NCI-H1048 (cell line): ENCODE measurements around the gene C16orf89.

Experiments
- DNase-seq: peaks from one replicate; lab custom pipeline; 2025; lab: John Stamatoyannopoulos, UW

Gene C16orf89

DNA sequence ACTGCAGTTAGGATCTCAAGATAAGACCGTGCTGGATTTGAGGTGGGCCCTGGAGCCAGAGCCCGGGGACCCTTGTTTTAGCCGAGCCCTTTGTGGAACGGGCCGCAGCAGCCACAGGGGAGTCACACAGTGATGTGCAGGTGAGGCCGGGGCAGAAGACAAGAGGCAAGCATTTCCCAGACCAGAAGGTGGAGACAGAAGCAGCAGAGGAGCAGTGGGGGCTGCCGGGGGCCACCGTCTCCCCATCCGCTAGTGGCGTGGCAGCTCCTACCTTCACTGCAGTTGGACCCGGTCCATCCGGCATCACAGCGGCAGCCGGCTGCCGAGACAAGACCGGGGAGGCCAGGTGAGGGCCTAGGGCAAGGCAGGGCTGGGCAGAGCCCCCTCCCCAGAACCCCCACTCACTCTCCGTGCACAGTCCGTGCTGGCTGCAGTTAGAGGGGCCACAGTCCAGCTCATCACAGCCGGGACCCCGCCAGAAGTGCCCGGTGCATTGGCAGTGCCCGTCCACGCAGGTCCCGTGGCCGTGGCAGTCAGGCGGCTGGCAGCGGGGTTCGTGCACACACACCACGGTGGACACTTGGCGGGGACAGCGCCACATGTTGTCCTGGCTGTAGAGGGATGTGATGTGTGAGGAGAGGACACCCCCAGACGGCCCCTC, 38.1 kb downstream of the C16orf89 start:
- DNase-seq = no peak

DNA sequence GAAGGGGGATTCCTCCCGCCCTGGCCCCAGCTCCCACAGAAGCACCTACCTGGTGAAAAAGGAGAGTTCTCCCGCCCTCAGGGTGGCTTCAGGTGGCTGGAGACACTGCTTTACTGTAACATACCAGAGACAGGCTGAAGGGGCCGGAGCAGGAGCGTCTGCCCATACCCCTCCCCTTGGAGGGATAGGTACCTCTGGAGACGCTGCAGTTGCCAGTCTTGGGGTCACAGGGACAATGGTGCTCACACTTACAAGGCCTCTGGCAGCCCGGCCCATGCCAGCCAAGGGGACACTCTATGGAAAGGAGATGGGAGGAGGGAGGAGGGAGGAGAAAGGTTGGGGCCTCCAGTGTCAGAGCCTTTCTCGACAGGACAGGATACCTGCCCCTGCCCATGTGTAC, 38.7 kb downstream of the C16orf89 start:
- DNase-seq = no peak

DNA sequence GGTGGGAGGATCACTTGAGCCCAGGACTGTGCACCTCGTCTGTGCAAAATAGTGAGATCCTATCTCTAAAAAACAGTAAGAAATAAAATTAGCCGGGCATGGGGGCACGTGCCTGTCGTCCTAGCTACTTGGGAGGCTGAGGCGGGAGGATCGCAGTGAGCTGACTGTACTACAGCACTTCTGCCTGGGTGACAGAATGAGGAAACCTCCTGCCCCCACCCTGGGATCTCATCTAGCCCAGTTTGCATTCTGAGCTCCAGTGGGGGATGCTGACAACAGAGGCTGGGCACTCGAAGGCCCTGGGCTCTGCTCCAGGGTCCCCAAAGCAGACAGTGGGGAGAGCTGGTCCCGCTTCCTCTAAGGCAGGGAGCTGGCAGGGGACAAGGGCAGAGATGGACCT, 39.1 kb downstream of the C16orf89 start:
- no peak for DNase-seq

DNA sequence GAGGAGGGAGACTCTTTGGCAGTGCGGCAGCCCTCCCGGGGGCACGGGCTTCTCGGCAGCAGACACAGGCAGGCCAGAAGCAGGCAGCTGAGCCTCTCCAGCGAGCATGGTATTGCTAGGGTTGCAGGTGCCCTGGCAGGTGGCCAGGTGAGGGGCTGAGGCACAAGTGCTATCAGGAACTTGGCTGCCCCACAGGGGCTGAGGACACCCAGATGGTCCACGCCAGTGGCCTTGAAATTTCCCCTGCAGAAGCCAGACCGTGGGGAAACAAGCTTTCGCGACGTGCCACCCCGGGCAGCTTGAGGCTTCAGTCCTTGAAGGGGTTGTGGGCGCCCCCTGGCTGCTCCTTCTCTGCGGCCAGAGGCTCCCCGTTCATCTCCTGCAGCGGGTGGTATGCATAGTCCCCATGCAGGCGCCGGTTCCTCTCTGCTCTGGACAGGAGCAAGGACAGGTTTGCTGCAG, 40.6 kb downstream of the C16orf89 start:
- no peak for DNase-seq

DNA sequence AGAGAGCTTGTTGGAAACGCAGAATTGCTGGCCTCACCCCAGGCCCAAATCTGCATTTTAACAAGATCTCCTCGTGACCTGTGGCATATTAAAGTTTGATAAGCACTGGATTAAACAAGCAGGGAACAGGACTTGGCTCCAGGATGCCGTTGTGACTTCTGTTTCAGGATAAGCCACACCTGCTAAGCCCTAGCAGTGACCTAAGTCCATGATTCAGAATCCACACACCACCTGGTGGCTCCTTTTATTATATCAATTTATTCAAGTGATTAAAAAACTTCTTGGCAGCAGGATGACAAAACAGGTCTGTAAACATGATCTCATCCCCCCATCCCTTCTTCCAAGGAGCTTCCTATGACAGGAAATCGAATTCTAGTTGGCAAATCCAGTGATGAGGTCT, 41.1 kb downstream of the C16orf89 start:
- no peak for DNase-seq

DNA sequence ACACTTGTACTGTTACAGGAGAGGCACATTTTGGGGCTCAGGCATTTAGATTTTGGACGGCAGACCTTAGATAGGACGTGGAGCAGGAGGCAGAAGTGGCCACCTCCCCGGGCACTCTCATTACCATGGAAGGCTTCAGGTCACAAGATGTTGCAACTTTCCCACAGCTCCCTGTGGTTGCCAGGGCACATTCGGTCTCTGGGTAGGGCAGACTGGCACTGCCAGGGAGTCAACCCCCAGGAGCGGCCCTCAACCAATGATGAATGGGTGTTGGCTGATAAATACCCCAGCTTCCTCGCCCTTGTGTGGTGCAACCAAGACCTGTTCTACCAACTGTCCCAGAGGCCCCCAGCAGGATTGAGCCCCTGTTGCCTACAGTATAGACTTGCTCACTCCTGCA, 43.2 kb downstream of the C16orf89 start:
- no peak for DNase-seq

DNA sequence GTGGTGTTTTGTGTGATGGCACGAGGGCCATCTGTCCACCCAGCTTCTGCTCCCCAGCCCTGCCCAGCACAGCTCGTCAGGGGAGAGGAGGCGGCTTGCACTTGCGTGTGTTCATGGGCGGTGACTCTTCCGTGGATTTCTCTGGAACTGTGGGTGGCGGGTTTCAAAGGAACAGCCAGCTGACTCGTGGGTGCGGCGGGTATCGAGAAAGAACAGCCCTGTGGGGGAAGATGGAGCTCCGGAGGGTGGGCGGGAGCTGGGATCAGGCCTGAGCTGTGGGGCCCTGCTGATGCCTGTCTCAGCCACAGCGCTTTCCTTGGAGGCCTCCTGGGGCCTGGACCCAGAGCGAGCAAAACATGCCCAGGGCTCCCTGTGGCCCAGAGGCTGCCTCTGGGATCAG, 45.2 kb downstream of the C16orf89 start:
- no peak for DNase-seq

DNA sequence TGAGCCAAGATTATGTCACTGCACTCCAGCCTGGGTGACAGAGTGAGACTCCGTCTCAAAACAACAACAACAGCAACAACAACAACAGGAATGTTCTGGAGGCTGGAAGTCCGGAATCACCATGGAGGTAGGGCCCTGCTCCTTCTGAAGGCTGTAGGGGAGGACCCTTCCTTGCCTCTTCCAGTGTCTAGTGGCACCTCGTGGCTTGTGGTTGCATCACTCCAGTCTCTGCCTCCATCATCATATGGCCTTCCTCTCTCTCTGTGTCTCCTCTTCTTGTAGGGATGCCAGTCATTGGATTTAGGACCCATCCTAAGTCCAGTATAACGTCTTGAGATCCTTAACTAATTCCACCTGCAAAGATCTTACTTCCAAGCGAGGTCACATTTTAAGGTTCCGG, 46.0 kb downstream of the C16orf89 start:
- DNase-seq = no peak

DNA sequence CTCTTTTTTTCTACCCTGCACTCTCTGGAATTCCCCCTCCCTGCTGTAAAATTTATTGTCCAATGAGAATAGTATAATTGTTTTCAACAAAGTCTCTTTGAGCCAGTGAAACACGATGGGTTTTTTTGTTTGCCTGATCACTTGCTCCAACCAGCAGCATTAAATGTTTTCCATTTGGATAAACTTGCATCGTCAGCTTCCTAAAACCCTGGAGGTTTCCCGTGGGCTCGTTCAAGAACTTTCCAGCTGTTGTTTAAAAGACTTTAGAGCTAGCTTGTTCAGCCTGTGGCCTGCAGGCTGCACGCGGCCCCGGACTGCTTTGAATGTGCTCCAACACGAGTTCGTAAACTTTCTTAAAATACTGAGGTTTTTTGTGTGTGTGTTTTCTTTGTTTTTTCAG, 47.0 kb downstream of the C16orf89 start:
- DNase-seq = no peak

DNA sequence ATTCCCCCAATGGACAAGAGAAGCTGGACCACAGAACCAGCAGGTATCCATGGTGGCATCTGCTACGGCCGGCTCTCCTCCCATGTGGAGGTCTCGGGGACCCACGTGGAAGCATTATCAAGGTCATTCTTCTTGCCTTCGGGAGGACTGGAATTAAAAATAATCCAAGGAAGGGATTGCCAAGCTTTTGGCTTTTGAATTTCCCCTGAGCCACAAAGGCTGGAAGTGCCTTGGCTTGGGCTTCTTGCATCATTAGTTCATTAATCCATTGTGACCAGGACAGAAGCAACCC, 48.1 kb downstream of the C16orf89 start:
- no peak for DNase-seq

DNA sequence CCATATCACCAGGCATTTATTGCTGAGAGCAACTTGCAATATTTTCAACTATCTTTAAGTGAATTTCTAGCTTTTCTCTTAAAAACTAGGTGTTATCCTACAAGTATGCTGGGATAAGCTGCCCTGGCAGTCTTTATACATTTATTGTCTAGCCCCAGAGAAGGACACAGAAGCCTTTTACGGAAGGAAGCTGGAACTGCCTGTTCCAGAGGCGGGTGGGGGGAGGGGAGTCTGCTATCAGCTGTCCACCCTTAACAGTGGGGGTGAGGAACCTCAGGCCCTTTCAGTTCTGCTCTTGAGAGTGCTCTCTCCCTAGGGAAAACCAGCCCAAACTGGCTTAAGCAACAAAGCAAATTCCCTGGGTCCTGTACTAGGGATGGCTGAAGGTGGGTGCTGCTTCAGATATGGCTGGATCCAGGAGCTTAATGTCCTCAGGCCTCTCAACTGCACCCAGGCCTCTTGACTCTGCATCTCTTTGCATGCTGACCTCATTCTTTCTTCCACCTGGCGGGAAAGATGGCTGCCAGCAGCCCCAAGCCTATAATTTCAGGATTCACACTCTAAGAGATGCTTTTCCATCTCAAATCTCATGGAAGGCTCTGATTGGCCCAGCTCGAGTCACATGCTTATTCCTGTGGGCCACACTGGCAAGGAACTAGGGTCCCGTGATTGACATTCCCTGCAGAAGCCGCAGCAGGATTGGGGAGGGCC, 48.6 kb downstream of the C16orf89 start:
- DNase-seq = no peak

DNA sequence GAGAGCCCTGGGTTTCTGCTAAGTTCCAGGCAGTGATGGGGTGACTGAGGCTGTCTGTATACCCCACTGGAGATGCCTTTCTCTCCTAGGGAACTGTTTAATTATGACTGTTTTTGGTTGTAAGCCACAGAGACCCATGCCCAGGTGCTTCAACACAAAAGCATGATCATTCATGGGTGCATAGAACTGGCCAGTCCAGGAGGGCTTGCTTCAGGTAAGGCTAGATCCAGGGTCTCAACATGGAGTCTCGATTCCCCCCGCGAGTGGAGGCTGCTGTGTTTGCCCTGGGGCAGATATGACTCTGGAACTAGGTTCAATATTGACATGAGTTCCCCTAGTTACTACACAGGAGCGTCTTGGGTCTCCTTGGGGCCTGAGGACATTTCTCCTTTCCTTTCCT, 49.9 kb downstream of the C16orf89 start:
- no peak for DNase-seq

DNA sequence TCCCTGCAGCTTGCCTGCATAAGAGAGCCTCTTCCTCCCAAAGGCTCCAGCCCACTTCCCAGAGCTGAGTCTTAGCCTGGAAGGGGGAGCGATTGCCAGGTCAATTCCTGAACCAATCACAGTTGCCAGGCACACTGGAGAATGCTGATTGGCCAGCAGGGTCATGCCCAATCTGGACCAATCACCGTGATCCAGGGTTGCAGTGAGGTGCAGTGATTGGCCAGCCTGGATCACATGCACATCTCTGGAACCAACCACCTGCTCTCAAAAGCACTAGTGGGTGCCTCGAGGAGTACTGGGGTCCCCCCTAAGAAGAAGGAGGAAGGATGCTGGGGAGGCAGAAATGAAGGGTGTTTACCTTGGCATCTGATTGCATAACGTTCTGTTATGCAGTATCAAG, 50.4 kb downstream of the C16orf89 start:
- no peak for DNase-seq

DNA sequence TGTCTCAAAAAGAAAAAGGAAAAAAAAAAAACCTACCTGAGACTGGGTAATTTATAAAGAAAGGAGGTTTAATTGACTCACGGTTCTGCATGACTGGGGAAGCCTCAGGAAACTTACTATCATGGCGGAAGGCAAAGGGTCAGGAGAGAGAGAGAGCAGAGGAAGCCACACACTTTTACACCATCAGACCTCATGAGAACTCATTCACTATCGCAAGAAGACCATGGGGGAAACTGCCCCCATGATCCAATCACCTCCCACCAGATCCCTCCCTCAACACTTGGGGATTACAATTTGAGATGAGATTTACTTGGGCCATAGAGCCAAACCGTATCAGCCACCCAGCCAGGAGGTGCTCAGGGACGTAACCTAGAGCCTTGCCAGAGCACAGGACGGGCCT, 52.9 kb downstream of the C16orf89 start:
- DNase-seq = no peak

DNA sequence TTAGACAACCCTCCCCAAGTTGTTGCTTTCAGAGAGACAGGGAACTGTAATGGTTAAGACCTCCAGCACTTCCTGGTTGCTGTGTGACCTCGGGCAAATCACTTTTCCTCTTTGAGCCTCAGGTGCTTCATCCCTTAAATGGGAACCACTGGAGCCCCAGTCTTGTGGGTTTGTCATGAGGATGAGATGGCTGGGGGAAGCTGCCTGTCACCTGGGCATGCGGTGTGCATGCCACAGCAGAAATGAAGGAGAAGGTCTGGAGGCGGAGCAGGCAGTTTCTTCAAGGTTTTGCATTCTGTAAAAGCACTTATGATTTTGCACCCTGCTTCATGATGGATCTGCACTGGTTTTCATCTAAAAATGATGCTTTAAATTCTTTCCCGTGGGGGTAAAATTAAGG, 54.1 kb downstream of the C16orf89 start:
- DNase-seq = no peak

DNA sequence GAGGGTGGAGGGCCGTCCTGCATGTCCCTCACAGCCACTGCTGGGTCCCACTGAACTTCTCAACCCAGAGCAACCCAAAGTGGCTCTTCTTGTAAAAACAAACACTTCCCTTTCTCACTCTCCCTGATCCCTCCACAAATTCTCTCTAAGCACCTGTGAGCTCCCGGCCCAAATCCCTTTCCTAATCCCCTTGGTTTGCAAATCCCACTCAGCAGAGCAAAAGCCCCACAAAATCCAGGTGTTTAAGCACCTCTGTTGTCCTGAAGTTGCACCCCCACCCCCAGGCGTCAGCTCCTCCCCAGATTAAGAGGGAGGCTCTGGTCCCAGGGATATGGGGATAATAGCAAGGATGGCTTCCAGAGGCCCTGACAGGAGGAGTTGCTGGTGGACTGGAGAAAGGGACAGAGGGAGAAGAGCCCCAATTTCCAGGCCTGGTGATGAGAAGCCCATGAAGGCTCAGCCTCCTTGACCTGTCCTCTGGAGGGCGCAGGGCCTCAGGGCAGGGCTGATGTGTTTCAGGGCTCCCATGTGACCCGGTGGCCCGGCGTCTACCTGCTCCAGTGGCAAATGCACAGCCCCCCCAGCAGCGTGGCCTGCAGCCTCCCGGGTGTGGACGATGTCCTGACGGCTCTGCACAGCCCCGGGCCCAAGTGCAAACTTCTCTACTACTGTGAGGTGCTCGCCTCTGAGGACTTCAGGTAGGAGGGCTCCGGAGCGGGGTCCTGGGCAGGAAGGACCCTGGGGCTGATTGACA, 55.0 kb downstream of the C16orf89 start:
- DNase-seq = no peak

DNA sequence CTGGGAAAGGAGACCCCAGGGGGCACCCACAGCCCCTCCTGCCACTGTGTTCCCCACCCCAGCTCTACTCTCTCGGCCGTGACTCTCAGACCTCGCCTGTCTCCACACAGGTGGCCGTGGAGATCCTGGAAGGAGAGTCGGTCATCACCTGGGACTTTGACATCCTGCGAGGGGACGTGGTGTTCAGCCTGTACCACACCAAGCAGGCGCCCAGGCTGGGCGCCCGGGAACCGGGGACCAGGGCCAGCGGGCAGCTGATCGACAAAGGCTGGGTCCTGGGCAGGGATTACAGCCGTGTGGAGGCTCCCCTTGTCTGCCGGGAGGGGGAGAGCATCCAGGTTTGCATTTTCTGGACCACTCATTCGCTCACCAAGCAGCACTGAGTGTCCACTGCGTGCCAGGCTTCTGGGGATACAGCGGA, 57.4 kb downstream of the C16orf89 start:
- no peak for DNase-seq

DNA sequence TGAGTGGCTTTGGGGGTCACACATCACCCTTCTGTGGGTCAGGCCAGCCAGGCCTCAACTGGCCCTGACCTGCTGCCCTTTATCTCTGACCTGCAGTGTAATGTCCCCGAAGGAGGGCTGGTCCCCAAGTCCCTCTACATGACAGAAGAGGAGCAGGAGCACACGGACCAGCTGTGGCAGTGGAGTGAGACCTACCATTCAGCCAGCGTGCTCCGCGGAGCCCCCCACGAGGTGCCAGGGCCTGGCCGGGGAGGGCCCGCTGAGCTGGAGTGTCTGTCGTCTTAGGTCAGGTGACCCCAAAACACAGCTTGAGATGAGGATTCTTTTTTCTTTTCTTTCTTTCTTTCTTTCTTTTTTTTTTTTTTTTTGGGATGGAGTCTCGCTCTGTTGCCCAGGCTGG, 58.5 kb downstream of the C16orf89 start:
- DNase-seq = no peak

DNA sequence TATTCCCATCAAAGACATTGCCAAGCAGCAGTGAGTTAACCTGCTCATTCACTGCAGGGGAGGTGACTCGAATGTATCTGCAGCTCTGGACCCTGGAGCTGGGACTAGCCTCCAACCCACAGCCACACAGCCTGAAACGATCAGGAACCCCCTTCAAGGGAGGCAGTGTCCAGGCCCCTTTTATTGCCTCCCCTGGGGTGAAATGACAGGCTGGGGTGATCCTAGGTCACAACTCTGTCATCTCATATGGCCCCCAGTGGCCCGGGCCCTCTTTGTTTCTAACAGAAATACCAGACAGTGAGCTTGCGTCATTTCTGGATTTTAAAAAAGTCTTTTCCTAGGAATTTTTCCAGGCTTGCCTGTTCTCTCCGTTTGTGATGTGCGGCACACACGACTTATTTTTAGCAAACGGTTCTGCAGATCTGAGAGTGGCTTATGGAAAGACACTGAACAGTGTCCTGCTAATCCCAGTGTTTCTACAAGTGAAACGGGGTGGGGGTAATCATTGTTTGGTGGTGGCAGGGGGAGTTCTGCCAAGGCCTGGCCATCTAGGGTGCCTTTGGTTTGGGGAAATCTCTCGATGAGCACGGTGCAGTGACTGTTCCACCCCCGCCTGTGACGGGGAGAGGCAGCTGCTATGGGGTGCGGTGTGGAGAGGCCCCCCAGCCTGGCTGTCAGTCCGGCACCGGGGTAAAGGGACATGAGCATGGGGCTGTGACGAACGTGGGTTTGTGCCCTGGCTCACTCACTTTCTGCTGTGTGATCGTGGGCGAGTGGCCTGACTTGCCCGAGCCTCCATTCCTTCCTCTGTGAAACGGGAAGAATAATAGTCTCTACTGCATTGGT, 59.2 kb downstream of the C16orf89 start:
- DNase-seq = no peak

DNA sequence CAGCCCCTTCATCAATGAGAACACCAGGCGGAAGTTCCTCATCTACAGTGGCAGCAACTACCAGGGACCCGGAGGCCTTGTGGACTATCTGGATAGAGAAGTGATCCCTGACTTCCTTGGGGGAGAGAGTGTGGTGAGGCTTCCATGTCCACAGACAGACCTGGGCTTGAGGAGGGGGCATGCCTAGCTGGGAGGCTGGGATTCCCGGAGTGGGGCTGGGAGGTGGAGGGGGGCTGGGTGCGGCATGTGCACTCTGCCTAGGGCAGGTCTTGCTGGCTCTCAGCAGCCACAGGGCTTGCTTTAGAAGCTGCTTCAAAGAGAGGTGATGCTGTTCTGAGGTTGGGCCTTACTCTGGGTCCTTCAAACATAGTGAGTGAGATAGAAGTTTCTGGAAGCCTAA, 59.8 kb downstream of the C16orf89 start:
- DNase-seq = no peak

DNA sequence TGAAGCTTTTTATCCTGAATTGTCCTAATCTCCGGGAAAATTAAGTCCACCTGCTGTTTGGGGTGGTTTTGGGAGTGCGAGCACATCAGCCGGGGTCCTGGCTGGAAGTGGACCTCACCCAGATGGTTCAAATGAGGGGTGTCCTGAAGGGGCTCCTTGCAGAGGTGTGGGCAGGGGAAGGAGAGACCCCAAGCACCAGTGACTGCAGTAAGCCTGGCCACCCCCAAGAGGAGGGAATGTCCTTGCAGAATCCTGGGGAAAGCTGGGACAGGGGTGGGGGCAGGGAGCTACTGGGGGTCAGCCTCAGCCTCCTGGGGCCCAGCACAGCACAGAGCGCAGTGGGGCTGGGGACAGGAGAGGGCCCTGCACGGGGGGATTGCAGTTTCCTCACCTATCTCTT, 61.4 kb downstream of the C16orf89 start:
- no peak for DNase-seq

DNA sequence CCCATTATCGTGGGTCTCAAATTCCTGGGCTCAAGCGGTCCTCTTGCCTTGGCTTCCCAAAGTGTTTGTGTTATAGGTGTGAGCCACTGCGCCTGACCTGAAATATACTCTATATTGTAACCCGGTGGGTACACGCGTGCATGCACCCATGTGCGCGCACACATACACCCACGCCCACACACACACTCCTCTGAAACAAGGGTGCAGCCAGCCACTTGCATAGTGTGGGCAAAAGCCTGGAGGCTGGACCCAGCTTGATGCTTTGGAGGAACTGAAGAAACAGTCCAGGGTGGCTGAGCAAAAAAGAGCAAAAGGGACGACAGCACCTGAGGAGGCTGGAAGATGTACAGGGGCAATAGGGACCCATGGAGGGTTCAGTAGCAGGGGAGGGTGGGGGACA, 61.9 kb downstream of the C16orf89 start:
- no peak for DNase-seq

DNA sequence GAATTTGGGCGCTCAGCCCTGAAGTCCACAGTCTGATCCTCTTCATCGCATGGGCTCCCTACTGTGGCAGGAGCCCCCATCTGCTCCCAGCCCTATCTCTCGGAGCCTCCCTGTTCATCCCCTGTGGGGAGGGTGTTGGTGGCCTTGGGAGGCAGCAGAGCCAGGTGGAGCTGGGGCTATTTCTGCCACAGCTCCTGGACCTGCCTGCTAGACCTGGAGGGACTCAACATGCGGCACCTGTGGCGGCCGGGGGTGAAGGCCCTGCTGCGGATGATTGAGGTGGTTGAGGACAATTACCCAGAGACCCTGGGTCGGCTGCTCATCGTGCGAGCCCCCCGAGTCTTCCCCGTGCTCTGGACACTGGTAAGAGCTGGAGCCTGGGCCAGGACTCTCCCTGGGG, 62.5 kb downstream of the C16orf89 start:
- no peak for DNase-seq
